MM.1S (cell line): Measurements from ENCODE around the gene LETM1.

Experiments
- DNase-seq: peaks from one replicate; pipeline ENCODE4 v3.0.0-alpha.2; 2015
- H2AFZ ChIP-seq: fragments of 300-600 bp; sonication (generic); 2 replicates; pipeline ENCODE4 v1.6.0; 2016; ENCODE audit warnings: antibody characterized with exemption, low read length
- H3F3A ChIP-seq: fragments of 300-600 bp; sonication (generic); 2 replicates; pipeline ENCODE4 v1.6.1; 2016; ENCODE audit warnings: mild to moderate bottlenecking, antibody characterized with exemption, low read length, moderate library complexity, mixed read lengths; ENCODE audit not compliant: insufficient read depth
- H3K27ac ChIP-seq: fragments of 300-600 bp; sonication (generic); 2 replicates; pipeline ENCODE4 v1.5.1; 2016; ENCODE audit warnings: mild to moderate bottlenecking, low read length
- H3K27me3 ChIP-seq: fragments of 300-600 bp; sonication (generic); replicated peaks from 2 replicates; pipeline ENCODE4 v1.6.0; 2016; ENCODE audit warnings: low read length; ENCODE audit not compliant: insufficient read depth
- H3K36me3 ChIP-seq: fragments of 300-600 bp; sonication (generic); replicated peaks from 2 replicates; pipeline ENCODE4 v1.6.1; 2016; ENCODE audit warnings: mild to moderate bottlenecking, low read length, mixed read lengths; ENCODE audit not compliant: insufficient read depth
- H3K4me1 ChIP-seq: fragments of 300-600 bp; sonication (generic); 2 replicates; pipeline ENCODE4 v1.6.1; 2016; ENCODE audit warnings: low read length, mixed read lengths
- H3K4me2 ChIP-seq: fragments of 300-600 bp; sonication (generic); 2 replicates; pipeline ENCODE4 v1.6.0; 2016; ENCODE audit warnings: low read depth, low read length
- H3K4me3 ChIP-seq: fragments of 300-600 bp; sonication (generic); 2 replicates; pipeline ENCODE4 v1.5.1; 2016; ENCODE audit warnings: low read length, mixed read lengths
- H3K79me2 ChIP-seq: fragments of 300-600 bp; sonication (generic); 2 replicates; pipeline ENCODE4 v1.6.1; 2016; ENCODE audit warnings: mixed run types, low read length, mixed read lengths
- H3K9ac ChIP-seq: fragments of 300-600 bp; sonication (generic); 2 replicates; pipeline ENCODE4 v1.6.1; 2016; ENCODE audit warnings: low read length, mixed read lengths
- H3K9me2 ChIP-seq: fragments of 300-600 bp; sonication (generic); replicated peaks from 2 replicates; pipeline ENCODE4 v1.6.1; 2016; ENCODE audit warnings: mild to moderate bottlenecking, low read length, mixed read lengths; ENCODE audit not compliant: insufficient read depth
- H3K9me3 ChIP-seq: fragments of 300-600 bp; sonication (generic); replicated peaks from 2 replicates; pipeline ENCODE4 v1.6.1; 2016; ENCODE audit warnings: mild to moderate bottlenecking, low read length, mixed read lengths; ENCODE audit not compliant: insufficient read depth
- H4K20me1 ChIP-seq: fragments of 300-600 bp; sonication (generic); 2 replicates; pipeline ENCODE4 v1.6.1; 2016; ENCODE audit warnings: mild to moderate bottlenecking, low read length, moderate library complexity, mixed read lengths; ENCODE audit not compliant: insufficient read depth
- EZH2 ChIP-seq: fragments of 300-600 bp; sonication (generic); optimal IDR thresholded peaks from 2 replicates; pipeline ENCODE3; 2017; ENCODE audit warnings: low read depth, mild to moderate bottlenecking, antibody characterized with exemption, low read length, mixed read lengths
- EZH2phosphoT487 ChIP-seq: fragments of 300-600 bp; sonication (generic); IDR thresholded peaks from 2 replicates; pipeline ENCODE4 v1.6.1; 2018; ENCODE audit warnings: antibody characterized with exemption, low read length
- TF ChIP-seq, protein P1 (sequence below): fragments of 300-600 bp; sonication (generic); IDR thresholded peaks from 2 replicates; pipeline ENCODE4 v1.5.1; 2016; ENCODE audit warnings: antibody characterized with exemption, low read length, mixed read lengths

LETM1 gene

DNA sequence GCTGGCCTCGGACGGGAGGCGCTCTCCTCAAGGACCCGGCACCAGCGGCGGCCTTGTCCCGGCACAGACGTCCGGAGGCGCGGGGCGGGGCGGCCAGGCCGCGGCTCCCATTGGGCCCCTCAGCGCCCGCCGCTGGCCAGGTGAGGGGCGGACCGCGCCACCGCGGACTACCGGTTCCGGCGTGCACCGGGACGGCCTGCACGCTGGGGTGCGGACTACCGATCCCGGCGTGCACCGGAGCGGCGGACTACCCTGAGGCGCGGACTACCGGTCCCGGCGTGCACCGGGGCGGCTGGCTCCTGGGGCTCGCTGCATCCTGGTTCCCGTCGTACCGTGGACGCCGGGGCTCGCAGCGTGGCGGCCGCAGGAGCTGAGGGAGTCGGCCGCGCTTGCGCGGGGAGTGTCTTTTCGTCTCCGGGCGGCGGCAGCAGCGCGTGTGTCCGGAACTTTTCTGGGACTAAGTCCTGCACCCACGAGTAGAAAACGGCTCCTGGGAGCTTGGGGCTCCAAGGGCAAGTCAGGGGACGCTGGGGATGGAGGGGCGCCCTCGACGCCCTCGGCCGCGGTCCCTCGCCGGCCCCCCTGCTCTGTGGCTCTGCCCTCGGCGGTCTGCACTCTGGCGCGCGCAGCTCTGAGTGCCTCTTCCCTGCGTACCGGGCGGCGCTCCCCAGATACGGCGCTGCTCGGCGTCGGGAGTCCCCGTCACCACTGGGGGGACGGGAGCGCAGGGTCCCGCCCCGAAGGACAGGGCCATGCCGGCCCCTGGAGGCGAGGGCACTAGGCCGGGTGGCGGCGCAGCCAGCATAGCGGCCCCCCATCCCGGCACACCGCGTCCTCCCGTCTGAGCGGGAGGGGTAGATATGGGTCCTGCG lies at the start of gene LETM1:
TSS of gene LETM1 (minus strand) at position 86 of the 872 bp plus-strand sequence. CDS start 206 bp downstream, outside the sequence.
- H3F3A ChIP-seq: no peaks in the 10 kb centered on the region
- H4K20me1 ChIP-seq: peaks cover 4% of the 10 kb centered on the region; the same call in 1 of the 2 replicates
- peaks cover 54% of the 10 kb centered on the region for H3K79me2 ChIP-seq
- H3K4me2 ChIP-seq: peak within 1 kb of the TSS; percentile 97
- peak within 1 kb of the TSS; percentile 35; the same call in 1 of the 2 replicates for H3K27ac ChIP-seq
- H3K36me3 ChIP-seq: no peaks in the 10 kb centered on the region
- H3K9ac ChIP-seq: peak within 1 kb of the TSS; percentile 87
- H3K4me3 ChIP-seq: peak within 1 kb of the TSS; percentile 98
- TF ChIP-seq, protein P1, sequence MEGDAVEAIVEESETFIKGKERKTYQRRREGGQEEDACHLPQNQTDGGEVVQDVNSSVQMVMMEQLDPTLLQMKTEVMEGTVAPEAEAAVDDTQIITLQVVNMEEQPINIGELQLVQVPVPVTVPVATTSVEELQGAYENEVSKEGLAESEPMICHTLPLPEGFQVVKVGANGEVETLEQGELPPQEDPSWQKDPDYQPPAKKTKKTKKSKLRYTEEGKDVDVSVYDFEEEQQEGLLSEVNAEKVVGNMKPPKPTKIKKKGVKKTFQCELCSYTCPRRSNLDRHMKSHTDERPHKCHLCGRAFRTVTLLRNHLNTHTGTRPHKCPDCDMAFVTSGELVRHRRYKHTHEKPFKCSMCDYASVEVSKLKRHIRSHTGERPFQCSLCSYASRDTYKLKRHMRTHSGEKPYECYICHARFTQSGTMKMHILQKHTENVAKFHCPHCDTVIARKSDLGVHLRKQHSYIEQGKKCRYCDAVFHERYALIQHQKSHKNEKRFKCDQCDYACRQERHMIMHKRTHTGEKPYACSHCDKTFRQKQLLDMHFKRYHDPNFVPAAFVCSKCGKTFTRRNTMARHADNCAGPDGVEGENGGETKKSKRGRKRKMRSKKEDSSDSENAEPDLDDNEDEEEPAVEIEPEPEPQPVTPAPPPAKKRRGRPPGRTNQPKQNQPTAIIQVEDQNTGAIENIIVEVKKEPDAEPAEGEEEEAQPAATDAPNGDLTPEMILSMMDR: peak; percentile 16; the same call in 1 of the 2 replicates
- TF ChIP-seq EZH2phosphoT487 (no peak), EZH2 (no peak)
- H3K27me3 ChIP-seq: no peaks in the 10 kb centered on the region
- H2AFZ ChIP-seq: peak within 1 kb of the TSS; percentile 80
- peak; percentile 94 for DNase-seq
- no peaks in the 10 kb centered on the region for H3K9me3 ChIP-seq
- H3K4me1 ChIP-seq: peaks cover 5% of the 10 kb centered on the region
- no peaks in the 10 kb centered on the region for H3K9me2 ChIP-seq

DNA sequence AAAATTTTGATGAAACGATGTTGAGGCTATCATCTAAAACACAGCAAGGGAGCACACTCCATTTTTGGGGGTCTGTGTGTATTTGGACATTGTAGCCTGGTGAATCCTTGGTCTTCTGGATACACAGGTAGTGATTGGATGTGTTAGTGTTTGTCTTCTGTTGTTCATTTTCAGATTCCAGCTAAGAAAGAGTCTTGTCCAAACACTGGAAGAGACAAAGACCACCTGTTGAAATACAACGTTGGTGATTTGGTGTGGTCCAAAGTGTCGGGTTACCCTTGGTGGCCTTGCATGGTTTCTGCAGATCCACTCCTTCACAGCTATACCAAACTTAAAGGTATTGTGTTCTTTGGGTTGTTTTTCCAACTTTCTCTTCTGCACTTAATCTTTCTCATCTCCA lies 48.1 kb upstream of the LETM1 start:
- H4K20me1 ChIP-seq: peaks cover 38% of the 10 kb centered on the region
- H3K4me3 ChIP-seq: no peak overlapping the region
- H2AFZ ChIP-seq: no peak overlapping the region
- DNase-seq: no peak
- no peaks in the 10 kb centered on the region for H3K9me2 ChIP-seq
- no peak overlapping the region for H3K4me2 ChIP-seq
- H3F3A ChIP-seq: peaks cover 7% of the 10 kb centered on the region; the same call in 1 of the 2 replicates
- H3K9me3 ChIP-seq: no peaks in the 10 kb centered on the region
- TF ChIP-seq, protein P1: no peak
- no peak for TF ChIP-seq EZH2
- TF ChIP-seq EZH2phosphoT487: no peak
- no peaks in the 10 kb centered on the region for H3K27me3 ChIP-seq
- peaks cover 99% of the 10 kb centered on the region for H3K79me2 ChIP-seq
- no peaks in the 10 kb centered on the region for H3K4me1 ChIP-seq
- peaks cover 35% of the 10 kb centered on the region for H3K36me3 ChIP-seq
- H3K27ac ChIP-seq: no peak overlapping the region
- H3K9ac ChIP-seq: no peak overlapping the region

DNA sequence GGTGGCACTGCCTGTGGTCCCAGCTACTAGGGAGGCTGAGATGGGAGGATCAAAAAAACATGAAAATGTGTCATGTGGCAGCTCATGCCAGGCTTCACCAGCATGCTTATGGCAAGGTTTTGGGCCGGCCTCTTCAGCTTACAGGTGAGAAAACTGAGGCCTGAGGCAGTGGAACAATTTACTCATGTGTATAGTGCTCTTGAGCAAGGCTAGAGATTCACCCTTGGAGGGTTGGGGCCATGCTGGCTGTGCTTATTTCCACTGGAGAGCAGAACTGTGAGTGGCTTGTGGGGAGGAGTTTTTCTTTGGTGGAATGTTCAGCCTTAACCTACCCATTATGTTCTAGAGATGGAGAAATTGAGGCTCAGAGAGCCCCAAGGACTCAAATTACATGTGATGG lies 47.1 kb upstream of the LETM1 start:
- H3K79me2 ChIP-seq: peaks cover 97% of the 10 kb centered on the region
- DNase-seq: no peak
- no peak overlapping the region for H3K9ac ChIP-seq
- H3K4me3 ChIP-seq: no peak overlapping the region
- peaks cover 14% of the 10 kb centered on the region for H3F3A ChIP-seq
- H3K4me1 ChIP-seq: no peaks in the 10 kb centered on the region
- no peaks in the 10 kb centered on the region for H3K27me3 ChIP-seq
- H2AFZ ChIP-seq: no peak overlapping the region
- H3K9me2 ChIP-seq: no peaks in the 10 kb centered on the region
- H4K20me1 ChIP-seq: peaks cover 44% of the 10 kb centered on the region
- peaks cover 35% of the 10 kb centered on the region for H3K36me3 ChIP-seq
- TF ChIP-seq, protein P1: no peak
- TF ChIP-seq EZH2 (no peak), EZH2phosphoT487 (no peak)
- H3K4me2 ChIP-seq: no peak overlapping the region
- no peaks in the 10 kb centered on the region for H3K9me3 ChIP-seq
- H3K27ac ChIP-seq: no peak overlapping the region
